DMS53 (cell line): Measurements from ENCODE around the gene ZNF20.
A peak's percentile ranks its signal among the peaks of the same experiment; 100 is the strongest.
"Not testable (repeated sequence)": the region's sequence is repeated elsewhere in the genome, so short reads cannot be mapped to it uniquely, and the experiment has no call there.

Source experiments
- DNase-seq: peaks from one replicate; lab custom pipeline; 2025; lab: John Stamatoyannopoulos, UW

The ZNF20 gene

GRCh38 chr19:12112701-12113100, 27.4 kb downstream of the ZNF20 start:
- DNase-seq = no peak

GRCh38 chr19:12111943-12112637, 28.1 kb downstream of the ZNF20 start:
- no peak for DNase-seq

GRCh38 chr19:12111176-12111575, 29.0 kb downstream of the ZNF20 start:
- DNase-seq = no peak

- DNase-seq = not testable (repeated sequence)
Observed at GRCh38 chr19:12103909-12104308, 36.2 kb downstream of the ZNF20 start.

- no peak for DNase-seq
Observed at GRCh38 chr19:12098040-12098439, 42.1 kb downstream of the ZNF20 start.

GRCh38 chr19:12095111-12095790, 44.9 kb downstream of the ZNF20 start:
- DNase-seq = no peak

- no peak for DNase-seq
Observed at GRCh38 chr19:12093777-12094176, 46.4 kb downstream of the ZNF20 start.

GRCh38 chr19:12092956-12093355, 47.2 kb downstream of the ZNF20 start:
- no peak for DNase-seq

GRCh38 chr19:12092065-12092867, 47.9 kb downstream of the ZNF20 start:
- DNase-seq = peak; percentile 60

GRCh38 chr19:12090807-12091206, 49.3 kb downstream of the ZNF20 start:
- DNase-seq = peak; percentile 60

GRCh38 chr19:12085074-12085818, 54.9 kb downstream of the ZNF20 start:
- peak; percentile 24 for DNase-seq

- not testable (repeated sequence) for DNase-seq
Observed at GRCh38 chr19:12083336-12083735, 56.8 kb downstream of the ZNF20 start.
